ENCODE results near the gene INHBC.
"Not testable (repeated sequence)": the region's sequence is repeated elsewhere in the genome, so short reads cannot be mapped to it uniquely, and the experiment has no call there.

The INHBC gene

DNA sequence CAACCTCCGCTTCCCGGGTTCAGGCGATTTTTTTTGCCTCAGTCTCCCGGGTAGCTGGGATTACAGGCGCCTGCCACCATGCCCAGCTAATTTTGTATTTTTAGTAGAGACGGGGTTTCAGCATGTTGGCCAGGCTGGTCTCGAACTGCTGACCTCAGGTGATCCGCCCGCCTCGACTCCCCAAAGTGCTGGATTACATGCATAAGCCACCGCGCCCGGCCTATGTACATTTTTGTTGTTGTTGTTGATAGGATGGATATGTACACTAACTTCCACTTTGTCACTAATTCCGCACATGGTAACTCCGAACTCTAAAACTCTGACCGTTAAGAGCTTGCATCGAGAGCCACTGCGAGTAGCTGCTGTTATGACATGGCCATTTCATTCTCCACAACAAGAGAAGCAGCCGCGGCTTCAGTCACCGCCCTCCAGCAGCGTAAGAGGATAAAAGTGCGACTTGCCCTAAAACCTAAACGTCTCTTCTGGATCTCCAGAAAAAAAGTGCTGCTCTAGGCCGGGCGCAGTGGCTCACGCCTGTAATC, 52.5 kb downstream of the INHBC start:
- DNase-seq (ENCODE audit: low read depth) = no peak

DNA sequence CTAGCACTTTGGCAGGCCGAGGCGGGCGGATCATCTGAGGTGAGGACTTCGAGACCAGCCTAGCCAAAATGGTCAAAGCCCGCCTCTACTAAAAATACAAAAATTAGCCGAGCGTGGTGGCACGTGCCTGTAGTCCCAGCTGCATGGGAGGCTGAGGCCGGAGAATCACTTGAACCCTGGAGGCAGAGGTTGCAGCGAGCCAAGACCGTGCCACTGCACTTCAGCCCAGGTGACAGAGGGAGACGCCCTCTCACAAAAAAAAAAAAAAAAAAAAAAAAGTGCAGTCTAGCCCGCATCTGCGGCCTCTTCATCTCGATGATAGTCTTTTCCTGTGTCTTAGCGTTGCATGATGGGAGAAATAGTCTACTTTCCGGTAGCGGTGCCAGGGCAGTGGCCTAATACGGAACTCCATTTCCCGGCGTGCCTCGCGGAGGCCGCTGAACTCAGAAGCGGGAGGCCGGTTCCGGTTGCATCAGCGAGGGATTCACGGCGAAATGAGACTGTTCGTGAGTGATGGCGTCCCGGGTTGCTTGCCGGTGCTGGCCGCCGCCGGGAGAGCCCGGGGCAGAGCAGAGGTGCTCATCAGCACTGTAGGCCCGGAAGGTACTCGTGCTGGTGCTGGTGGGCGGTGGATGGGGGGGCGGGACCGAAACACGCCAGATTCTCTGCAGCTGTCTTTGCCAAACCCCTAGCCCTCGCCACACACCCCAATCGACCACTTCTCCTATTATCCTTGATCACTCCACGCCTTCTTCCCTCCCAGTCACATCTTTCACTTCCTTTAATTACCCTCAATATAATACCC, 53.2 kb downstream of the INHBC start, which contains the start of gene MARS1:
Gene MARS1, plus strand, starts transcription at position 472 of the 805 bp plus-strand sequence. Its CDS starts 23 bp downstream, at position 495.
- peak; percentile 89 for DNase-seq (ENCODE audit: low read depth)

DNA sequence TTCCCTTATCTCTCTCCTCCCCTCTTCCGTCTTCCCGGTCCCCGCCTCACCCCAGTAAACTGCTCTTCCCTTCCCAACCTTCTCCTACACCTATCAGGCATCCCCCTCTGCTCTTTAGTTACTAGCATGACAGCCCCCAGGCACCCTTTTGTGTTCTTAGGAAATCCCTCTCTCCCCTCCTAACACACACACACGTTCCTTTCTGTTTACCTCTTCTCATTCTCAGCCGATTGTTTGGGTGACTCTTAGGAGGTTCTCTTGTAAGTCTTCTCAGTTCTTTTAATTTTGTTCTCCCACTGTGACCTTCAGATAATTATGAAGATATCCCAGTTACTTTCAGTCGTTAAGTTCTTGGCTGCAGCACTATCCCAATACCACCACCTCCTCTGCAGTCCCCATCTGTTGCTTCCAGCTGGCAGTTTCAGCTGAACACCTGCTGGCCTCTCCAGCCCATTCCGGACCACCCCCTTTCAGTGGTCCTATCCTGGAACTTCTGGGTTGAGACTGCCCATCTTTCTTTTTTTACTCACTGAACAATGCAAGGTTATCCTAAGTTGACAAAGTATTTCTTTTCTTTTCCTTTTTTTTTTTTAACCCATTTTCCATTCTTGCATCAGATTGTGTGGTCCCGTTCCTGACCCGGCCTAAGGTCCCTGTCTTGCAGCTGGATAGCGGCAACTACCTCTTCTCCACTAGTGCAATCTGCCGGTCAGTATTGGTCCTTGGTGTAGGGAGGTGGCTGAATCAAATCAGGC, 54.0 kb downstream of the INHBC start:
- no peak for DNase-seq (ENCODE audit: low read depth)

DNA sequence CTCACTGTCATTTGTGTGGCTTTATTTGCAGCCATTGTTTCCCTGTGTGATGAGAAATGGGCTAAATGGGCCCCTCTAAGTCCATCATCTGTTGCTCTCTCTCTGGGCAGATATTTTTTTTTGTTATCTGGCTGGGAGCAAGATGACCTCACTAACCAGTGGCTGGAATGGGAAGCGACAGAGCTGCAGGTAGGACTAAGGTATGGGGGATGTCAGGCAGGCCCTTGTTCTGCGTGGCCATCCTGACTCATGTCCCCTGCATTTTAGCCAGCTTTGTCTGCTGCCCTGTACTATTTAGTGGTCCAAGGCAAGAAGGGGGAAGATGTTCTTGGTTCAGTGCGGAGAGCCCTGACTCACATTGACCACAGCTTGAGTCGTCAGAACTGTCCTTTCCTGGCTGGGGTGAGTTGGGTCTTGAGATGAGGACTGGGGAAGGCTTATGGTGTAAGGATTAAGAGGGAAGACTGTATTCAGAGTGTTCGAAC, 54.6 kb downstream of the INHBC start:
- no peak for DNase-seq (ENCODE audit: low read depth)

- DNase-seq (ENCODE audit: low read depth) = no peak
Measured at GRCh38 chr12:57490126-57490525, 55.5 kb downstream of the INHBC start.

DNA sequence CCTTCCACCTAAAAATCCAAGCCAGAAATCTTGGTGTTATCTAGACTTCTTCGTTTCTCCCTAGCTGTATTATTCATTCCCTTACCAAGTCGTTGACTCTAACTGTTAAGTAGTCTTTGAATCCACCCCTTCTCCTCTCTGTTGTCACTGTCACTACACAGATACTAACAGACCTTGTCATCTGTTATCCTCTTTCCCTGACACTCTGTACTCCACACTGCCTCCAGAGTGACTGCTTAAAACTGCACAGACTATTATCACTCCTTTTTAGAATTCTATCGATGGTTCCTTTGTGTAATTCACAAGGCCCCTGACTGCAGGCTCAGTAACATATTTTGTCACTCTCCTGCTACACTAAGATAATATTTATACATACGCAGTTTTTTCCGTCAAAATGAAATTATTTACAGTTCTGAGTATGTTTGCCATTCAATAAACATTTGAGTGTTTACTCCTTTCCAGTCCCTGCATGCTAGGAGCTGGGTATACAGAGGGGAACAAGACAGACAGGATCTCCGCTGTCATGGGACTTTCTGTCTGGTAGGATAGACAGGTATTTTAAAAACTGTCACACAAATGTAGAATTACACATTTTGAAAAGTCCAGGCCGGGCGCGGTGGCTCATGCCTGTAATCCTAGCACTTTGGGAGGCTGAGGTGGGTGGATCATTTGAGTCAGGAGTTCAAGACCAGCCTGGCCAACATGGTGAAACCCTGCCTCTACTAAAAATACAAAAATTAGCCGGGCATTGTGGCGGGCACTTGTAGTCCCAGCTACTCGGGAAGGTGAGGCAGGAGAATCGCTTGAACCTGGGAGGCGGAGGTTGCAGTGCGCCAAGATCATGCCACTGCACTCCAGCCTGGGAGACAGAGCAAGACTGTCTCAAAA, 57.1 kb downstream of the INHBC start:
- no peak for DNase-seq (ENCODE audit: low read depth)

DNA sequence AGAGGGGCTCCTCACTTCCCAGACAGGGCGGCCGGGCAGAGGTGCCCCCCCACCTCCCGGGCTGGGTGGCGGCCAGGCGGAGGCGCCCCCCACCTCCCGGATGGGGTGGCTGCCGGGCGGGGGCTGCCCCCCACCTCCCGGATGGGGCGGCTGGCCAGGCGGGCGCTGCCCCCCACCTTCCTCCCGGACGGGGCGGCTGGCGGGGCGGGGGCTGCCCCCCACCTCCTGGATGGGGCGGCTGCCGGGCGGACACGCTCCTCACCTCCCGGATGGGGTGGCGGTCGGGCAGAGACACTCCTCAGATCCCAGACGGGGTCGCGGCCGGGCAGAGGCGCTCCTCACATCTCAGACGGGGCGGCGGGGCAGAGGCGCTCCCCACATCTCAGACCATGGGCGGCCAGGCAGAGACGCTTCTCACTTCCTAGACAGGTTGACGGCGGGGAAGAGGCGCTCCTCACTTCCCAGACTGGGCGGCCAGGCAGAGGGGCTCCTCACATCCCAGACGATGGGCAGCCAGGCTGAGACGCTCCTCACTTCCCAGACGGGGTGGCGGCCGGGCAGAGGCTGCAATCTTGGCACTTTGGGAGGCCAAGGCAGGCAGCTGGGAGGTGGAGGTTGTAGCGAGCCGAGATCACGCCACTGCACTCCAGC, 60.6 kb downstream of the INHBC start:
- not testable (repeated sequence) for DNase-seq (ENCODE audit: low read depth)

DNA sequence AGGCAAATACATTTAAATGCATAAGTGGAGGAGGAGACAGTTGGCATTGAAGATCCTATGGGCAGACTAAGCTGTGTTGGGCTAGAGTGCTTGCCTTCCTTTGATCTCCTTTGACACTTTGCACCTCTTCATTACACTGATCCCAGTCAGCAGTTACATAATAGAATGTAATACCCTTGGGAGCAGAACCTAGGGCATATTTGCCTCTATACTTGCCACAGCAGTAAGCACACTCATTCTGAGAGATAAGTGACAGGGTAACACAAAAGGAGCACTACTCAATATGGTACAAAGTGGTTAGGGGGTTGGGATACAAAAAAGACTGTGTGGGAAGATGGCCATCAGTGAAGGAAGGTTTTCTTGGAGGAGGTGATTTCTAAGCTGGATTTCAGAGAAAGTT, 62.2 kb downstream of the INHBC start:
- DNase-seq (ENCODE audit: low read depth) = no peak

DNA sequence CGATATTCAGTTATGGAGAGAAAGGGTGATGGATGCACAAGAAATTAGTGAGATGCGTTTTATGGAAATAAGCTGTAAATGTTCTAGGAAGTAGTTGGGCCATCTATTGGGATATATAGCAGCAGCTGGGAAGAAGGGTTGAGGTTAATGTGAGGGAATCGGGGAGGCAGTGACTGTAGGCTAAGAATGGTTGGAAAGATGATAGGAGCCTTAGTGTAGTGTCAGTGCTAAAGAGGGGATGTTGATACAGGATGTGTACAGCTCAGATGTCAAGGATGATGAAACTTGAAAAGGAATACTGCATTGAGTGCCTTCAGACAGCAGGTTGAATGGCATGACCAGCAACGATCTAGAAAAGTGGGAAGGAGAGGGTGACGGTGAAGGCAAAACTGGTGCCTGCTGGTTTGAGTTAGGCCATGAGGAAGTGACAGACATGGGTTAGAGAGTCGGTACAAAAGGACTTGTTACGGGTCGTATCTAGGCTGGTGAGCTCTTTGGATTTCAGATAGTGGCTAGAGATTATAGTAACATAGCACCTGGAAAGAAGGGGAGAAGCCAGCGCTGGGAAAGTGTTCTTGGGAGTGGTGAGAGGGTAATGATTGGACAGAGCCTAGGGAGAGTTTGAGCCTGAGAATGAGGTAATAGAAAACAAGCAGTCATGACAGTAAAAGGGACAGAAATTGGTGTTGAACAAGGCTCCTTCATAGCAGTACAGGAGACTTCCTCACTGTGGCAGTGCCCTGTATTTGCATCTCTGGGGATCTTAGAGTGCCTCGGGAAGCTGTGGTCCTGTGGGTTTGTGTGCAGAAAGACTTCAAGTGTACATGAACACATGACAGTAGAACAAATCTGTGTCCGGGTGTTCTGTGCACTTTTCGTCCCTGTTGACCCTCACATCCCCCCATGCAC, 62.9 kb downstream of the INHBC start:
- DNase-seq (ENCODE audit: low read depth) = no peak

GRCh38 chr12:57498132-57498502, 63.5 kb downstream of the INHBC start:
- DNase-seq (ENCODE audit: low read depth) = no peak

DNA sequence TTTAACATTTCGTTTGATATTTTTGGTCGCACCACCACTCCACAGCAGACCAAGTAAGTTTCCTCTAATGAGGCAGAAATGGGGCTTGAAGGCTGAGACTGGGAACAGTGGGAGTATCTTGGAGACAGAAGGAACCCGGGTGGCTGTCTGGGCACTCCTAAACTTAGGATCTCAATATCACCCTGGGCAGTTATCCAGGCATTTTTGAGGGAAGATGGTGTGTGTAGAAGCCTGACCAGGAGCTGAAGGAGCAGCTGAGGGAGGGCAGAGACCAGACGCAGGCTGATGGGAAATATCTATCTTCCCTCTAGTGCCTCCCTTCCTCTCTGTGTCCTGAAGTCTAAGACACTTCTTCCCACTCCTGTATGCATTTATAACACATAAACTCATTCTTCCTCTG, 64.0 kb downstream of the INHBC start:
- DNase-seq (ENCODE audit: low read depth) = no peak

- DNase-seq (ENCODE audit: low read depth) = no peak
Measured at GRCh38 chr12:57500213-57500612, 65.6 kb downstream of the INHBC start.

Measured in T follicular helper cell (primary cell).